ENCODE results near the gene CD27. TPM values are rescaled to one million over a fixed set of nuclear protein-coding genes. Genes with fewer than 3 reads are reported as not detected.
A peak's percentile ranks its signal among the peaks of the same experiment; 100 is the strongest.
"Not testable (repeated sequence)": the region's sequence is repeated elsewhere in the genome, so short reads cannot be mapped to it uniquely, and the experiment has no call there.

The CD27 gene
- total RNA-seq, 1 donor from 2014 or later: not detected

DNA sequence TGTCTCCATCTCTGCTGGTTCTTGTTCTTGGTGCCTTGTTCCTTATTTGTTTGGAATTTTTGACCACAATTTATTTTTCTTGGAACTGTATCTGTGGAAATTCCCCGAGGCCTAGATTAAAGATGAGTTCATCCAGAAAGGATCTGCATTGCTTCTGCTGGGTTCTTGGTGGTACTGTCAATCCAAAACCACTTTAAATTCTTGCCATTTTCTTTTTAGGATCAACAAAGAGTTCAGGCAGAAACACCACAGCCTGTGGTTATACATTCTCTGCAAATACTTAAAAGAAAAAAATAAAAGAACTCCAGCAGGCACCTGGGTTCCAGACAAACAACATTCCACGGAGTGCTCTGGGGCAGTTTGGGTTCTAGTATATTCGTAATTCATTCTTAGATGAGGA, 31.7 kb downstream of the CD27 start:
- peaks cover 6% of the 10 kb centered on the region for H3K27me3 Mint-ChIP-seq (ENCODE audit: low read depth)
- H3K4me3 Mint-ChIP-seq: no peak overlapping the region
- DNase-seq (ENCODE audit: low read depth, low spot score): no peak
- peaks cover 5% of the 10 kb centered on the region for H3K4me1 Mint-ChIP-seq
- no peaks in the 10 kb centered on the region for H3K9me3 Mint-ChIP-seq
- H3K27ac Mint-ChIP-seq (ENCODE audit: unreplicated experiment): no peak overlapping the region
- TF ChIP-seq, protein P1, sequence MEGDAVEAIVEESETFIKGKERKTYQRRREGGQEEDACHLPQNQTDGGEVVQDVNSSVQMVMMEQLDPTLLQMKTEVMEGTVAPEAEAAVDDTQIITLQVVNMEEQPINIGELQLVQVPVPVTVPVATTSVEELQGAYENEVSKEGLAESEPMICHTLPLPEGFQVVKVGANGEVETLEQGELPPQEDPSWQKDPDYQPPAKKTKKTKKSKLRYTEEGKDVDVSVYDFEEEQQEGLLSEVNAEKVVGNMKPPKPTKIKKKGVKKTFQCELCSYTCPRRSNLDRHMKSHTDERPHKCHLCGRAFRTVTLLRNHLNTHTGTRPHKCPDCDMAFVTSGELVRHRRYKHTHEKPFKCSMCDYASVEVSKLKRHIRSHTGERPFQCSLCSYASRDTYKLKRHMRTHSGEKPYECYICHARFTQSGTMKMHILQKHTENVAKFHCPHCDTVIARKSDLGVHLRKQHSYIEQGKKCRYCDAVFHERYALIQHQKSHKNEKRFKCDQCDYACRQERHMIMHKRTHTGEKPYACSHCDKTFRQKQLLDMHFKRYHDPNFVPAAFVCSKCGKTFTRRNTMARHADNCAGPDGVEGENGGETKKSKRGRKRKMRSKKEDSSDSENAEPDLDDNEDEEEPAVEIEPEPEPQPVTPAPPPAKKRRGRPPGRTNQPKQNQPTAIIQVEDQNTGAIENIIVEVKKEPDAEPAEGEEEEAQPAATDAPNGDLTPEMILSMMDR (conservative IDR thresholded peaks at IDR 0.05): no peak
- no peaks in the 10 kb centered on the region for H3K36me3 Mint-ChIP-seq (ENCODE audit: low read depth)

DNA sequence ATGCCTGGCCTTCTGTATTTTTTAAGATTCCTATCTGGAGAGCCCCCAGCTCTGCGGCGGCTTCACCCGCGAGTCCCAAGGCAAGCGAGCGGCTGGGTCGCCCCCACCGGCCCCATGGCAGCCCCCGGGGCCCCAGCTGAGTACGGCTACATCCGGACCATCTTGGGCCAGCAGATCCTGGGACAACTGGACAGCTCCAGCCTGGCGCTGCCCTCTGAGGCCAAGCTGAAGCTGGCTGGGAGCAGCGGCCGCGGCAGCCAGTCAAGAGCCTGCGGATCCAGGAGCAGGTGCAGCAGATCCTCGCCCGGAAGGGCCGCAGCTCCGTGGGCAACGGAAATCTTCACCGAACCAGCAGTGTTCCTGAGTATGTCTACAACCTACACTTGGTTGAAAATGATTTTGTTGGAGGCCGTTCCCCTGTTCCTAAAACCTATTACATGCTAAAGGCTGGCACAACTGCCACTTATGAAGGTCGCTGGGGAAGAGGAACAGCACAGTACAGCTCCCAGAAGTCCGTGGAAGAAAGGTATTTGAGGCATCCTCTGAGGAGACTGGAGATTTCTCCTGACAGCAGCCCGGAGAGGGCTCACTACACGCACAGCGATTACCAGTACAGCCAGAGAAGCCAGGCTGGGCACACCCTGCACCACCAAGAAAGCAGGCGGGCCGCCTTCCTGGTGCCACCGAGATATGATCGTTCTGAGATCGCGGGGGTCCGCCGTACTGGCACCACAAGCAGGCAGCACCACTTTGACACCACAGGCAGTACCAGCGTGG, 33.0 kb downstream of the CD27 start:
- H3K36me3 Mint-ChIP-seq (ENCODE audit: low read depth); H3K27me3 Mint-ChIP-seq (ENCODE audit: low read depth); H3K4me1 Mint-ChIP-seq; H3K4me3 Mint-ChIP-seq; H3K27ac Mint-ChIP-seq (ENCODE audit: unreplicated experiment); DNase-seq (ENCODE audit: low read depth, low spot score); H3K9me3 Mint-ChIP-seq: not testable (repeated sequence)

DNA sequence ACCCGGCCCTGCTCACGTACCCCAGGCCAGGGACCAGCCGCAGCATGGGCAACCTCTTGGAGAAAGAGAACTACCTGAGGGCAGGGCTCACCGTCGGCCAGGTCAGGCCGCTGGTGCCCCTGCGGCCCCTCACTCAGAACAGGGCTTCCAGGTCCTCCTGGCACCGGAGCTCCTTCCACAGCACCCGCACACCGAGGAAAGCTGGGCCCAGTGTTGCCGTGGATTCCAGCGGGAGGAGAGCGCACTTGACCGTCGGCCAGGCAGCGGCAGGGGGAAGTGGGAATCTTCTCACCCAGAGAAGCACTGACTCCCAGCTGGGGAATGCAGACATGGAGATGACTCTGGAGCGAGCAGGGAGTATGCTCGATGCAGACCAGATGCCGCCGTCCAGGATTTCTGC, 33.7 kb downstream of the CD27 start:
- Mint-ChIP-seq H3K27me3 (ENCODE audit: low read depth) (peaks cover 6% of the 10 kb centered on the region), H3K4me1 (peaks cover 5% of the 10 kb centered on the region), H3K36me3 (ENCODE audit: low read depth) (no peaks in the 10 kb centered on the region), H3K4me3 (no peak overlapping the region), H3K9me3 (no peaks in the 10 kb centered on the region), H3K27ac (ENCODE audit: unreplicated experiment) (no peak overlapping the region)
- no peak for DNase-seq (ENCODE audit: low read depth, low spot score)
- TF ChIP-seq, protein P1 (conservative IDR thresholded peaks at IDR 0.05): no peak

DNA sequence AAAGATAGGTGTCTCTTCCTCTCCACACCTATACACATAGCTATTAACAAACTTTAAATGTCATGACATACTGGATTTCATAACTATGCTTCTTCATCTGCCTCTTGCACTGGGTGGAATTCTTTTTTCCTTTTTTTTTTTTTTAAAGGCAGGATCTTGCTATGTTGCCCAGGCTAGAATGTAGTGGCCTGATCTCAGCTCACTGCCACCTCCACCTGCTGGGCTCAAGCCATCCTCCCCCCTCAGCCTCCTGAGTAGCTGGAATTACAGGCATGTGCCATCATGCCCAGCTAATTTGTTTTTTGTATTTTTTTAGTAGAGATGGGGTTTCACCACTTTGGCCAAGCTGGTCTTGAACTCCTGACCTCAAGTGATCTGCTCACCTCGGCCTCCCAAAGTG, 43.5 kb downstream of the CD27 start:
- H3K27me3 Mint-ChIP-seq (ENCODE audit: low read depth): no peaks in the 10 kb centered on the region
- no peak overlapping the region for H3K4me3 Mint-ChIP-seq
- no peak overlapping the region for H3K27ac Mint-ChIP-seq (ENCODE audit: unreplicated experiment)
- peaks cover 2% of the 10 kb centered on the region for H3K36me3 Mint-ChIP-seq (ENCODE audit: low read depth)
- H3K9me3 Mint-ChIP-seq: no peaks in the 10 kb centered on the region
- TF ChIP-seq, protein P1 (conservative IDR thresholded peaks at IDR 0.05): no peak
- H3K4me1 Mint-ChIP-seq: peaks cover 14% of the 10 kb centered on the region
- no peak for DNase-seq (ENCODE audit: low read depth, low spot score)

DNA sequence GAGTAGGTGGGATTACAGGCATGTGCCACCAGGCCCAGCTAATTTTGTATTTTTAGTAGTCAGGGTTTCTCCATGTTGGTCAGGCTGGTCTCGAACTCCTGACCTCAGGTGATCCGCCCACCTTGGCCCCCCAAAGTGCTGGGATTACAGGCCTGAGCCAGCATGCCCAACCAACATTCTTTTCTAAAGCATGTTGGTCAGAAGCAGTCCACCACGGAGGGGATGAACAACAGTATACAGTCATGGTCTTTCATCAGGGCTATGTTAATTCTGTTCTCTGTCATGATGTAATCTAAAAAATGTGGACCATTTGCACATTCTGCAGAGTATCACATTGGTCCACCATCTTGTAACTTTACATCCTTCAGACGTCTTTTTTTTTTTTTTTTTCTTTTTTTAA, 44.7 kb downstream of the CD27 start:
- Mint-ChIP-seq H3K27me3 (ENCODE audit: low read depth) (no peaks in the 10 kb centered on the region), H3K27ac (ENCODE audit: unreplicated experiment) (no peak overlapping the region), H3K4me3 (no peak overlapping the region), H3K36me3 (ENCODE audit: low read depth) (peaks cover 2% of the 10 kb centered on the region), H3K9me3 (no peaks in the 10 kb centered on the region), H3K4me1 (peaks cover 17% of the 10 kb centered on the region)
- DNase-seq (ENCODE audit: low read depth, low spot score): no peak
- TF ChIP-seq, protein P1 (conservative IDR thresholded peaks at IDR 0.05): no peak

DNA sequence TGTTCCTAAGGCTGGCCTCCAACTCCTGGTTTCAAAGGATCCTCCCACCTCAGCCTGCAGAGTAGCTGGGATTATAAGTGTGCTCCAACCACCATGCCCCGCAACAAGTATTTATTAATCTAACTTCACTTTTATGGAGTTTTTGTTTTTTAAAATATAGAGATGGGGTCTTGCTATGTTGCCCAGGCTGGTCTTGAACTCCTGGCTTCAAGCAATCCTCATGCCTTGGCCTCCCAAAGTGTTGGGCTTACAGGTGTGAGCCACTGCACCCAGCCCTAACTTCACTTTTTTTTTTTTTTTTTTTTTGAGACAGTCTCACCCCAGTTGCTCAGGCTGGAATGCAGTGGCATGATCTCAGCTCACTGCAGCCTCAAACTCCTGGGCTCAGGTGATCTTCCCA, 45.9 kb downstream of the CD27 start:
- Mint-ChIP-seq H3K4me3 (peak overlapping the region; percentile 68), H3K4me1 (peaks cover 28% of the 10 kb centered on the region)
- not testable (repeated sequence) for H3K27ac Mint-ChIP-seq (ENCODE audit: unreplicated experiment); DNase-seq (ENCODE audit: low read depth, low spot score); H3K36me3 Mint-ChIP-seq (ENCODE audit: low read depth); H3K27me3 Mint-ChIP-seq (ENCODE audit: low read depth); H3K9me3 Mint-ChIP-seq

Measured in neural crest cell (in vitro differentiated cells).